Sigmoid colon (tissue), 7 donors: ENCODE data around the gene TSR3. TPM values are rescaled to one million over a fixed set of nuclear protein-coding genes. Genes with fewer than 3 reads are reported as not detected.

Experiments used
- DNase-seq: peaks from one replicate; pipeline ENCODE4 v3.0.0-alpha.2; 2019
- H3K27ac ChIP-seq, 4 donors: fragments of 200-600 bp; sonication (generic); one replicate each; pipeline ENCODE4 v1.5.1; 2016 to 2019; ENCODE audit warnings: mild to moderate bottlenecking in 1 of 4
- H3K27me3 ChIP-seq, 3 donors: fragments of 200-600 bp; sonication (generic); one replicate each; pipeline ENCODE4 v1.5.1; 2019; ENCODE audit warnings: mild to moderate bottlenecking in 1 of 3
- H3K36me3 ChIP-seq, 4 donors: fragments of 200-600 bp; sonication (generic); one replicate each; pipeline ENCODE4 v1.5.1; 2016 to 2019
- H3K4me1 ChIP-seq, 4 donors: fragments of 200-600 bp; sonication (generic); one replicate each; pipeline ENCODE4 v1.5.1; 2017 to 2019
- H3K4me3 ChIP-seq, 4 donors: fragments of 200-600 bp; sonication (generic); one replicate each; pipeline ENCODE4 v1.5.1; 2017 to 2019; ENCODE audit warnings: mild to moderate bottlenecking in 2 of 4, moderate library complexity in 1 of 4
- H3K9me3 ChIP-seq, 4 donors: fragments of 200-600 bp in 3 of 4; sonication (generic) in 3 of 4; one replicate each; pipeline versions ENCODE4 v1.5.1 to v1.6.1; 2013 to 2019
- EP300 ChIP-seq, 4 donors: sonication (generic); formaldehyde crosslinking; IDR thresholded peaks; one replicate each; pipeline ENCODE4 v1.6.1; 2017; ENCODE audit warnings: antibody characterized with exemption in 4 of 4
- POLR2A ChIP-seq, 2 donors: fragments of 450-650 bp; IDR thresholded peaks; one replicate each; pipeline ENCODE4 v1.6.1; 2016; ENCODE audit warnings: antibody characterized with exemption in 2 of 2, mild to moderate bottlenecking in 2 of 2, moderate library complexity in 2 of 2
- POLR2AphosphoS5 ChIP-seq, 4 donors: sonication (generic); formaldehyde crosslinking; IDR thresholded peaks; one replicate each; pipeline ENCODE4 v1.6.1; 2017; ENCODE audit warnings: antibody characterized with exemption in 4 of 4
- WGBS, 2 donors: extraction: QIAGEN DNeasy Blood & Tissue Kit; methylation state at CpG; one replicate each; pipeline ENCODE4 v1.1.7; 2013; 5-methylcytosine and 5-hydroxymethylcytosine counted together
- intact Hi-C: fragments of 100-400 bp; cut with DNase I; formaldehyde crosslinking; loops from one replicate; pipeline ENCODE4 v1.15.1; 2023
- polyA plus RNA-seq, 3 donors: library from polyadenylated mRNA; stranded (reverse); fragments of 200-250 nt; gene quantifications; one replicate each; pipeline ENCODE4 v1.2.3, GENCODE V29; 2013
- total RNA-seq, 4 donors: library from RNA; depleted of rRNA; stranded (reverse); fragments of >200 nt; gene quantifications; one replicate each; pipeline ENCODE4 v1.1.0, GENCODE V29; 2016
- TF ChIP-seq, protein P1 (sequence below), 4 experiments: fragments of 450-650 bp in 3 of 4; fragments of 200-600 bp in 1 of 4; IDR thresholded peaks; one replicate each; pipeline ENCODE4 v1.5.1; 2016 to 2019; ENCODE audit warnings: antibody characterized with exemption in 4 of 4, mild to moderate bottlenecking in 3 of 4, moderate library complexity in 2 of 4
- donor health status: healthy with polysubstance abuse.
- donor health status: Bipolar disorder and iron deficiency.
- donor health status: healthy.

Gene TSR3
- total and polyA plus RNA-seq, 7 donors, result 59.0 to 107 (median 83.4) TPM

- 69 to 86% methylated on average over 49 of the region's 49 CpGs for WGBS, 2 donors
- Histone ChIP-seq H3K27ac (no peak overlapping the region), H3K4me3 (no peak overlapping the region), H3K27me3 (no peaks in the 10 kb centered on the region), H3K9me3 (no peaks in the 10 kb centered on the region), H3K4me1 (peaks cover 0 to 38% (median 26%) of the 10 kb centered on the region in 4 donors), H3K36me3 (peaks cover 0 to 26% (median under 1%) of the 10 kb centered on the region in 4 donors)
- DNase-seq, result no peak
- intact Hi-C loops, result loop anchor here (5.0 kb wide), 1 partner anchor 43 kb away; no protein-coding TSS in a partner anchor
- TF ChIP-seq POLR2A (IDR thresholded peaks at IDR 0.05) (no peak), EP300 (IDR thresholded peaks at IDR 0.05) (no peak)
- TF ChIP-seq, protein P1, sequence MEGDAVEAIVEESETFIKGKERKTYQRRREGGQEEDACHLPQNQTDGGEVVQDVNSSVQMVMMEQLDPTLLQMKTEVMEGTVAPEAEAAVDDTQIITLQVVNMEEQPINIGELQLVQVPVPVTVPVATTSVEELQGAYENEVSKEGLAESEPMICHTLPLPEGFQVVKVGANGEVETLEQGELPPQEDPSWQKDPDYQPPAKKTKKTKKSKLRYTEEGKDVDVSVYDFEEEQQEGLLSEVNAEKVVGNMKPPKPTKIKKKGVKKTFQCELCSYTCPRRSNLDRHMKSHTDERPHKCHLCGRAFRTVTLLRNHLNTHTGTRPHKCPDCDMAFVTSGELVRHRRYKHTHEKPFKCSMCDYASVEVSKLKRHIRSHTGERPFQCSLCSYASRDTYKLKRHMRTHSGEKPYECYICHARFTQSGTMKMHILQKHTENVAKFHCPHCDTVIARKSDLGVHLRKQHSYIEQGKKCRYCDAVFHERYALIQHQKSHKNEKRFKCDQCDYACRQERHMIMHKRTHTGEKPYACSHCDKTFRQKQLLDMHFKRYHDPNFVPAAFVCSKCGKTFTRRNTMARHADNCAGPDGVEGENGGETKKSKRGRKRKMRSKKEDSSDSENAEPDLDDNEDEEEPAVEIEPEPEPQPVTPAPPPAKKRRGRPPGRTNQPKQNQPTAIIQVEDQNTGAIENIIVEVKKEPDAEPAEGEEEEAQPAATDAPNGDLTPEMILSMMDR (IDR thresholded peaks at IDR 0.05), result no peak
Observed at GRCh38 chr16:1354815-1355540, 3.3 kb upstream of the TSR3 start.

DNA sequence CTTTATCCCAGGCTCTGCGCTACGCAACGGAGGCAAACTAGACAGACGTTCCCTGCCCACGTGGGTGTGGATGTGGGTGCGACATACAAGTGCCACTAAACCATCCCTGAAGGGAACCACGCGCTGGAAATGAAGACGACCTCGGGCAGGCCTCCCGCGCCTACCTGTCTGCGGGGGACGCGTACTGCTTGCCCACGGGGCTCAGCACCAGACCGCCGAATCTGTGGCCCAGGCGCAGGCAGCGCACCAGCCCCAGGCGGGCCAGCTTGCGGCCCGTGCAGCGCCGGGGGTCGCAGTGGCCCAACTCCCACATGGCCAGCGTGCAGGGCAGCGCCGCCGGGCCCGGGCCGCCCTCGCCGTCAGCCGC lies 480 bp downstream of the TSR3 start:
- no peak for TF ChIP-seq POLR2AphosphoS5 (IDR thresholded peaks at IDR 0.05)
- TF ChIP-seq POLR2A (IDR thresholded peaks at IDR 0.05), result no peak
- Histone ChIP-seq H3K4me1 (peaks cover 0 to 39% (median 26%) of the 10 kb centered on the region in 4 donors), H3K4me3 (peak overlapping the region; percentile 84 to 98 (median 92)), H3K27ac (peak overlapping the region; percentile 72 to 80 (median 76)), H3K9me3 (no peaks in the 10 kb centered on the region), H3K27me3 (no peaks in the 10 kb centered on the region), H3K36me3 (peaks cover 5 to 26% (median 13%) of the 10 kb centered on the region in 4 donors)
- DNase-seq, result no peak
- intact Hi-C loops, result loop anchor here (5.0 kb wide), 1 partner anchor 39 kb away; no protein-coding TSS in a partner anchor
- WGBS, 2 donors, result 0 to 1% methylated on average over 35 of the region's 35 CpGs

GRCh38 chr16:1350691-1351090 lies 987 bp downstream of the TSR3 start:
- intact Hi-C loops, result loop anchor here (5.0 kb wide), 1 partner anchor 38 kb away; no protein-coding TSS in a partner anchor

GRCh38 chr16:1349951-1350350 lies 1.7 kb downstream of the TSR3 start:
- WGBS, 2 donors, result 96 to 97% methylated on average over 17 of the region's 17 CpGs
- Histone ChIP-seq H3K9me3 (no peaks in the 10 kb centered on the region), H3K27ac (no peak overlapping the region), H3K27me3 (no peaks in the 10 kb centered on the region), H3K4me3 (no peak overlapping the region), H3K36me3 (peaks cover 5 to 26% (median 13%) of the 10 kb centered on the region in 4 donors), H3K4me1 (peaks cover 0 to 39% (median 26%) of the 10 kb centered on the region in 4 donors)
- DNase-seq, result no peak
- TF ChIP-seq, protein P1 (IDR thresholded peaks at IDR 0.05), result no peak
- no peak for TF ChIP-seq POLR2A (IDR thresholded peaks at IDR 0.05)
- TF ChIP-seq POLR2AphosphoS5 (IDR thresholded peaks at IDR 0.05), result no peak
- no peak for TF ChIP-seq EP300 (IDR thresholded peaks at IDR 0.05)
- intact Hi-C loops, result loop anchor here (5.0 kb wide), 1 partner anchor 38 kb away; no protein-coding TSS in a partner anchor

More at GRCh38 chr16:1350691-1351090, 987 bp downstream of the TSR3 start:
- TF ChIP-seq, protein P1 (IDR thresholded peaks at IDR 0.05), result no peak
- TF ChIP-seq EP300 (IDR thresholded peaks at IDR 0.05), result no peak
- no peak for TF ChIP-seq POLR2AphosphoS5 (IDR thresholded peaks at IDR 0.05)
- TF ChIP-seq POLR2A (IDR thresholded peaks at IDR 0.05), result no peak
- H3K27me3 ChIP-seq, result no peaks in the 10 kb centered on the region
- peak overlapping the region in 1 of 4 donors; percentile 80 for H3K27ac ChIP-seq
- DNase-seq, result no peak
- 78 to 84% methylated on average over 19 of the region's 19 CpGs for WGBS, 2 donors
- peaks cover 5 to 26% (median 13%) of the 10 kb centered on the region in 4 donors for H3K36me3 ChIP-seq
- no peaks in the 10 kb centered on the region for H3K9me3 ChIP-seq
- H3K4me3 ChIP-seq, result peak overlapping the region; percentile 84 to 98 (median 92)
- peaks cover 0 to 39% (median 26%) of the 10 kb centered on the region in 4 donors for H3K4me1 ChIP-seq

DNA sequence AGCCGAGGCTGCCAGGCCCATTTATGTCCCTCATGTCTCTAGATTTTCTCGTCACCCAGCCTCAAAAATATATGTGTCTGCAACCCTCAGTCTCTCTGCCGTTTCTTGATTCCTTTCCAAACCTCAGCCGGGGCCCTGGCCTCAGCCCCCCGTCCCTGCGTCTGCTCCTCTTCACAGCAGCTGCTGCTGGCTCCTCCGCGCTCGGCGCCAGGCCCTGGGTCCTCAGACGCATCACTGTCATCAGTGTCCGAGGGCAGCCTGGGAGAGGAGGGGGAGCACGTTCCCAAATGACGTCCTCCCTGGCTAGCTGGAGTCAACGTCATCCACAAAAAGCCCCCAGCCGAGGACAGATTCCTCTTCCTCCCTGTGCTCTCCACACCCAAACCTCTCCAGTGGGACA lies 2.3 kb downstream of the TSR3 start:
- WGBS, 2 donors, result 90 to 91% methylated on average over 16 of the region's 16 CpGs
- DNase-seq, result no peak
- intact Hi-C loops, result no loop called here
- Histone ChIP-seq H3K36me3 (peaks cover 5 to 26% (median 13%) of the 10 kb centered on the region in 4 donors), H3K9me3 (no peaks in the 10 kb centered on the region), H3K27ac (no peak overlapping the region), H3K4me3 (no peak overlapping the region), H3K4me1 (peaks cover 0 to 39% (median 26%) of the 10 kb centered on the region in 4 donors), H3K27me3 (no peaks in the 10 kb centered on the region)
- TF ChIP-seq POLR2AphosphoS5 (IDR thresholded peaks at IDR 0.05) (no peak), EP300 (IDR thresholded peaks at IDR 0.05) (no peak), POLR2A (IDR thresholded peaks at IDR 0.05) (no peak)
- TF ChIP-seq, protein P1 (IDR thresholded peaks at IDR 0.05), result no peak
